Astrocyte of the cerebellum (primary cell): ENCODE results near the gene MYH13.

ENCODE experiments used
- DNase-seq: peaks from one replicate; pipeline ENCODE4 v3.0.0-alpha.2; 2011; ENCODE audit warnings: low read depth
- H3K4me3 ChIP-seq: 2 replicates; pipeline ENCODE4 v1.5.1; 2011; ENCODE audit warnings: mild to moderate bottlenecking, low read depth, low read length, moderate library complexity
- CTCF ChIP-seq: IDR thresholded peaks from 2 replicates; pipeline ENCODE4 v1.5.1; 2012; ENCODE audit warnings: low read length, low read depth, moderate library complexity, mild to moderate bottlenecking; ENCODE audit errors: missing control alignments
- in situ Hi-C: cut with HindIII; loops from 2 replicates; pipeline ENCODE4 v1.10.0; 2017; ENCODE audit warnings: low sequenced_read_pairs

The MYH13 gene

GRCh38 chr17:10337136-10337535 lies 35.7 kb downstream of the MYH13 start:
- DNase-seq, result no peak
- in situ Hi-C loops, result no loop called here
- no peak for TF ChIP-seq CTCF
- no peak overlapping the region for H3K4me3 ChIP-seq

GRCh38 chr17:10336393-10336792 lies 36.4 kb downstream of the MYH13 start:
- TF ChIP-seq CTCF, result no peak
- DNase-seq, result no peak
- in situ Hi-C loops, result no loop called here
- no peak overlapping the region for H3K4me3 ChIP-seq

GRCh38 chr17:10332515-10332914 lies 40.3 kb downstream of the MYH13 start:
- TF ChIP-seq CTCF, result no peak
- DNase-seq, result no peak
- in situ Hi-C loops, result no loop called here
- H3K4me3 ChIP-seq, result no peak overlapping the region

- in situ Hi-C loops, result no loop called here
- no peak overlapping the region for H3K4me3 ChIP-seq
- TF ChIP-seq CTCF, result no peak
- no peak for DNase-seq
Observed at GRCh38 chr17:10328971-10329923, 43.6 kb downstream of the MYH13 start.

- TF ChIP-seq CTCF, result no peak
- DNase-seq, result no peak
- no peak overlapping the region for H3K4me3 ChIP-seq
- in situ Hi-C loops, result no loop called here
Observed at GRCh38 chr17:10328206-10328605, 44.6 kb downstream of the MYH13 start.

GRCh38 chr17:10327640-10328039 lies 45.2 kb downstream of the MYH13 start:
- in situ Hi-C loops, result no loop called here
- H3K4me3 ChIP-seq, result no peak overlapping the region
- peak; percentile 91 for TF ChIP-seq CTCF
- DNase-seq, result peak; percentile 42
